HG03103 (cell line): Measurements from ENCODE around the gene DCP1A.
"Not testable (repeated sequence)": the region's sequence is repeated elsewhere in the genome, so short reads cannot be mapped to it uniquely, and the experiment has no call there.

Source experiments
- ATAC-seq: cut with Tn5 transposase; IDR thresholded peaks from one replicate; pipeline ENCODE4 v1.9.1; 2021; ENCODE audit warnings: low read depth; ENCODE audit not compliant: unreplicated experiment

Gene DCP1A

DNA sequence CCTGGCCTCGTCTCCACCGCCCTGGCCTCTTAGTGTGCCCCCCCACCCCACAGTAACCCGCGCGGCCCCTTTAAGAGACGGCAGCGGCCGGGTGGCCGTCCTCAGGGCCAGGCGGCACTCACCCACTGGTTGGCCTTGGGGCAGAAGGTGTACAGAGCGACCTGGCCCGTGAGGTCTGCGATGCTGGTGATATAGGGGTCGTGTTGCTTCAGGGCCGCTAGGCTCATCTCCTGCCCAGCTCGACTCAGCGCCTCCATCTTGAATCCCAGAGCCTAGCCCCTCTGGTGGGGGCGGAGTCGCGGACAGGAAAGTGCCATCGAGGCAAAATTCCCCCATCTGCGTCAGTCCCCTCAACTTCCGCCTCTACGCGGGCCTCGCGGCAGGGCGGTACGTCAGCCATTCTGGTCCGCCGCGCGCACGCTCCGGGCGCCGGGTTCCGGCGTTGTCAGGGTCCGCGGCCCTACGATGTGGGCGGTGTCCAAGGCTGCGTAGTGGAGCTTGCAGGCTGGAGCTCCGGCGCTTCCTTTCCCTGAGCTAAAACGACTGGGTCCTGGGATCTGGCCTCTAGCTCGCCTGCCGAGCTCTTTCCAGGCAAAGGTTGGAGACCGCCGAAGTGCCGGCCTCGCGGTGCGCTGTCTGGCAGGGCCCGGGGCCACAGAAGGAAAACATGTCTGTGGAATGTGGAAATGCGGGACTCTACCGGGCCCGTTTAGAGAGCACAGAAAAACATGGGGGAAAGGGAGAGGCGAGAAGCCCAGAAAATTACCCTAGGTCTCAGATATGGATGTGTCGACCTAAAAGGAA, at the start of gene DCP1A:
TSS of gene DCP1A (minus strand) at position 283 of the 804 bp plus-strand sequence. CDS start at position 257, 26 bp downstream.
- peak; percentile 88 for ATAC-seq

DNA sequence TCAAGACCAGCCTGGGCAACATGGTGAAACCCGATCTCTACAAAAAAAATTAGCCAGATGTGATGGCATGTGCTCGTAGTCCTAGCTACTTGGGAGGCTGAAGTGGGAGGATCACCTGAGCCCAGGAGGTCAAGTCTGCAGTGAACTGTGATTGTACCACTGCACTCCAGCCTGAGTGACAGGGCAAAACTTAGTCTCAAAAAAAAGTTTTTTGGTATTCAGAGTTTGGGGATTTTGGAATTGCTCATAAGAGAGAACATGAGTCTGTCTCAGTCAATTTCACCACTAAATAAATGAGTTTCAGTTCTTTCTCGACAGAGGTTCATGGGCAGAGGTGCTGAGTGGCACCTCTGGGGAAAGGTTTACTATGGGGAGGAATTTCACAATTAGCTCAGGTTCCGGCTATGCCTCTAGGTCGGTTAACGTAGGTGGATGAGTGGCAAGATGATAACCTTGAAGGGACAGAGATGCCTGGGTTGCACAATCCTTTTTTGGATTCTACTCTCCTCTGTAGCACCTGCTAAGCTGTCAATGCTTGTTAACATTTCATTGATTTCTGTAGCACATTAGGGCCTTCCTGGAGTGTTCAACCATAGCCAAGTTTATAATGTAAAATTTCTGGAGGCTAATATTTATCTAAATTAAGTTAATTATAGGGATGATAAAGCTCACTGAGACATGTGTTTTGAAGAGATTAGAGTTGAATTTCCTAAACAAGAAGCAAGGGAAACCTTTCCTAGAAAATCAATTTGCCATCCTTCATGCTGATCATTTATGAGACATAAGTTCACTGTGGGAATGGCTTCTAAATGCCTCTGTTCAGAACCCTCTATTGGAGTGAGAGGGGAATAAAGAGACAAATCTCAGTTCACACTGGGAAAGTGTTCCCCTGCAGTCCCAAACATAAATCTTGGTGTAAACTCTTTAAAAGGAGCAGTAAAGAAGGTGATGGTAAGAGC, 37.4 kb upstream of the DCP1A start:
- no peak for ATAC-seq

DNA sequence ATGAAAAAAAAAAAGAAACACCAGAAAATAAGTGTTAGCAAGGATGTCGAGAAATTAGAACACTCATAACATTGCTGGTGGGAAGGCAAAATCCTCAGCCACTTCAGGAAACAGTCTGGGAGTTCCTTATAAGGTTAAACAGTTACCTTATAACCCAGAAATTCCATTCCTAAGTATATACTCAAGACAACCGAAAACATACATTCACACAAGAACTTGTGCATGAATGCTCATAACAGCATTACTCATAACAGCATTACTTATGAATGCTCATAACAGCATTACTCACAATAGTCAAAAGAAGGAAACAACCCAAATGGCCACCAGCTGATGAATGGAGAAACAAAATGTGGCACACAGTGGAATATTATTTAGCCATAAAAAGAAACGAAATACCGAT, 34.8 kb upstream of the DCP1A start:
- no peak for ATAC-seq

DNA sequence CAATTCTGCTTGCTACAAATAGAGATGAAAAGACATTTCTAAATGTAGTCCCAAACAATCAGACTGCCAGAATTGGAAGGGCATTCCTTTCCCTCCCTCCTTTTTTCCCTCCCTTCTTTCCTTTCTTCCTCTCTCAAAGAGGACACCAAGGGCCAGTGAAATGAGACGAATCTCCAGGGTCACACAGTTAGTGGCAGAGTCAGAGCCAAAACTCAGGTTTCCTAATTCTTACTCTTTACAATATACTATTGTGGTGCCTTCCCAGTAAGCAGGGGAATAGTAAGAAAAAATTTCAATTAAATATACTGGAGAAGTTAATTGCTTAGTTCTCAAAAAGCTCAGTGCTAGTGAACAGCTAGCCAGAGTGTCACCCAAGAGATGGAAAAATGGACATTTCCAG, 33.0 kb upstream of the DCP1A start:
- no peak for ATAC-seq

DNA sequence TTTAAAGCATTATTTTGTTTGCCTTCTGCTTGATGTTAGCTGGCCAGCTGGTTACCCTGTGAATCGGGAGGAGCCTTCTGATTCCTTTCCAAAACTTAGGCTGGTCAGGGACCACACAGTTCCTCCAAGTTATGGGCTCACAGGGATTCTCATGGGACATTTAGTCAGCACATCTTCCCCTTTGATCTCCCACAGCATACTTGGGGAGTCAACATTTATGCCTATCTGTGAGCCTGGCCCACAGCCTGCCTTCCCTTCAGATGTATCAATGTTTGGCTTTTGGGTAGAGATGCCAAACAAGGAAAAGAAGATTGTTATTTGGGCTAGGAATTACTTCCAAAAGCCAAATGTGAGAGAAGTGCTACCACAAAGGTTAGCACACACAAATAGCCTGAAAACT, 32.6 kb upstream of the DCP1A start:
- no peak for ATAC-seq

DNA sequence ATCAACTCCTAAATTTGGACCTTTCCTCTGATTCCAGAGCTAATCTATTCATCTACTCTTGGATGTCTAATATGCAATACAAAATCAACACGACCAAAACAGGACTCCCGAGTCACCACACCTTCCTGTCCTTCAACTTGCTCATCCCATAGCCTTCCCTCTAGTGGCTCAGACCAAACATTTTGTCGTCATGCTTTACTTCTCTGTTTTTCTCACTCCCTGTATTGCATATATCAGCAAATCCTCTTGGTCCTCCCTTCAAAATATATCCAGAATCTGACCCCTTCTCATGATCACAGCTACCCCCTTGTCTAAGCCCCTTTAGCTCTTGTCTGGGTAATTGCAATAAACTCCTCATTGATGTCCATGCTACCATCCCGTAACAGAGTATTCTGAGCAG, 30.5 kb upstream of the DCP1A start:
- no peak for ATAC-seq

DNA sequence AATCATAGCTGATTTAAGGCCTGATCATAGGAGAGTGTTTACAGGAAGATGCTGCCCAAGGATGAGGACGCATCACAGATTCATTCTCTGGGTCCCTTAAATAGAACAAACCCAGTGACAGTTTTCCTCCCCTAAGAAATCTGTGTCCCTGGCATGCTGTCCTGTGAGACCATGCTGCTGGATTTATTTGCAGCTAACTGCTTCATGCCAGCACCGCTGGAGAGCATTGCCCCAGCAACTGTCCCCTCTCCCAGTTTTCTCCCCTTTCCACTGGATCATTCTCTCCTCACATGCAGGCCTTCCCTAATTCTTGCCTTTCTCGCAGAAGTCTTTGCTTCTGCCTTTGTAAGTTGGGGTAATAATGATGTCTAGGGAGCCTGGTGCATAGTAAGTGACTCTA, 29.3 kb upstream of the DCP1A start:
- ATAC-seq: no peak

DNA sequence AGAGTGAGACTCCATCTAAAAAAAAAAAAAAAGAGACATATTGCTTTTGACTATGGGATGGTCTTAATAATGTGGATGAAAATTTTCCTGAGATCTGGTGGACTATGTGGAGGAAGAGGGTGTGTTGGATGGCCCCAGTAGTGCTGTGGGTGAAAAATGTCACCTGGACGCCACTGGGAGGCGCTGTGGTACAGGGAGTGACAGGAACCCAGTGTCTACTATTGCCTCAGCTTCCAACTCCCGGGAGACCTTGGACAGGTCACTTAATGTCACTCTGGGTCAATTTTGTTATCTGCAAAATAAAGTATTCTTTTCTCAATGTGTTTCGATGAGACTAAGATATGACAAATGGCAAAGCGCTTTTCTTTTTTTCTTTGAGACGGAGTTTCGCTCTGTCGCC, 27.7 kb upstream of the DCP1A start:
- peak; percentile 65 for ATAC-seq

DNA sequence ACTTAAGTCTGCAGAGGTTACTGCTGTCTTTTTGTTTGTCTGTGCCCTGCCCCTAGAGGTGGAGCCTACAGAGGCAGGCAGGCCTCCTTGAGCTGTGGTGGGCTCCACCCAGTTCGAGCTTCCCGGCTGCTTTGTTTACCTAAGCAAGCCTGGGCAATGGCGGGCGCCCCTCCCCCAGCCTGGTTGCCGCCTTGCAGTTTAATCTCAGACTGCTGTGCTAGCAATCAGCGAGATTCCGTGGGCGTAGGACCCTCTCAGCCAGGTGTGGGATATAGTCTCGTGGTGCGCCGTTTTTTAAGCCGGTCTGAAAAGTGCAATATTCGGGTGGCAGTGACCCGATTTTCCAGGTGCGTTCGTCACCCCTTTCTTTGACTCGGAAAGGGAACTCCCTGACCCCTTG, 23.4 kb upstream of the DCP1A start:
- ATAC-seq: not testable (repeated sequence)

DNA sequence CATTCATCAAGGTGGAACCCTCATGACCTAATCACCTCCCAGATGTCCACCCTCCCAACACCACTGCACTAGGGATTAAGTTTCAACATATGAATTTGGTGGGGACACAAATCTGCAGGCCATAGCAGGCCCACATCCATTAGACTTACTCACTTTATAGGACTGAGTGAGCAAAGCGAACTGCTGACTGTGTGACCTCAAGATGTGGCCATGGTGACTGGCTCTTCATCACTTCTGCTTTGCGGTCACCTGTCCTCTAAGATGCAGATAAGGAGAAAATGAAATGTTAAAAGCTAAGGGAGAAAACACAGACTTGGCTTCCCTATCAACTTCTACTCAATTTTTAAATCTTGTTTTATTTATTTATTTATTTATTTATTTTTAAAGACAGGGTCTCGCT, 14.5 kb upstream of the DCP1A start:
- no peak for ATAC-seq

DNA sequence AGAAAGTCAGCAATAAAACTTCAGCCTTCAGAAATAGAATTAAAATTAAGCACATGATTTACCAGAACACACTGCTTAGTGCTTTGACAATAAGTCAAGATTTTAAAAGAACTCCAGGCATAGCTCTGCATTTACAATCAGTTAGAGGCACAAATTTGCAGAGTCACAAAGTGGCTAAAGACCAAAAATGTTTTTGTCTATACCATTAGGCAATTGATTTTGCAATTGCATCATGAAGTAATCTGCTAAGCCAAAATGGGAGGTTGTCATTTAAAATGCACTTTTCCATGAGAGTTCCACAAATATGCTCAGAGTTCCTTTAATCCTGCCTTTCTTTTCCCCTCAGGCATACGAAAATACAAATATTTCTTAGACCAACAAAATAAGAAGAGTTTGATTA, 10.1 kb upstream of the DCP1A start:
- no peak for ATAC-seq

DNA sequence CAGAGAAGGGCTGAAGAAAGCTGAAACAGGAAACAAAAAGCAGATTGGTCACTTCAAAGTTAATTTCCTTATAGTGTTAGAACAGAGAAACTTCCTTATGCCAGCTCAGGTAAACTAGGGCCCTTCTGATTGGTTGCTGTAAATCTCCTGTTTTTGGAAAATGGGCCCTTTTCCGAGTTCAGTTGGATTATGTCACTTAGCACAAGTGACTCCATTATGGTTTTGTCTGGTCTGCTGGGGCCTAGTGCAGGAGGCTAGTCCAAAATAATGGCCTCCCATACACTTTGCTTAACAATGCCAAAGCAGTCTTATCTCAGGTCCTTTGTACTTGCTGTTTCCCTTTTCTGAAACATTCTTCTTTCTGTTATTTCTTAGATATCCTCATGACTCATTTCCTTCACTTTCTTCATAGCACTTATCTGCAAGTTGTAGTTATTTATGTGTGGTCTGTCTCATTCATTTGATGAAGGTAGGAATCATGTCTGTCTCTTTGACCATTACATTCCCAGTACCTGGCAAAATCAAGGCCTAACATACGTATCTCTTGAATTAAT, 7.7 kb upstream of the DCP1A start:
- ATAC-seq: no peak

DNA sequence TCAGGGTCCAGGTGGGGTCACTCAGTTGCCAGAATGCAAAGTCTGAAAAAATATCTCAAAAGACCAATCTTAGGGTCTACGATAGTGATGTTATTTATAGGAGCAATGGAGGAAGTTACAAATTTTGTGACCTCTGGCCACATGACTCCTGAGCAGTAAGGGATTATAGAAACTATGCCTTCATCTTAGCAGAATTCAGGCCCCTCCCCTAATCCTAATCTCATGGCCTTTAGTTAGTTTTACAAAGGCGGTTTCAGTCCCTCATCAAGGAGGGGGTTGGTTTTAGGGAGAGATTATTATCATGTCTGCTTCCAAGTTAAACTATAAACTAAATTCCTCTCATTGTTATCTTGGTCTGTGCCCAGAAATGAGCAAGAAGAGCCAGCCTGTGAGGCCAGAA, 5.9 kb upstream of the DCP1A start:
- ATAC-seq: no peak

DNA sequence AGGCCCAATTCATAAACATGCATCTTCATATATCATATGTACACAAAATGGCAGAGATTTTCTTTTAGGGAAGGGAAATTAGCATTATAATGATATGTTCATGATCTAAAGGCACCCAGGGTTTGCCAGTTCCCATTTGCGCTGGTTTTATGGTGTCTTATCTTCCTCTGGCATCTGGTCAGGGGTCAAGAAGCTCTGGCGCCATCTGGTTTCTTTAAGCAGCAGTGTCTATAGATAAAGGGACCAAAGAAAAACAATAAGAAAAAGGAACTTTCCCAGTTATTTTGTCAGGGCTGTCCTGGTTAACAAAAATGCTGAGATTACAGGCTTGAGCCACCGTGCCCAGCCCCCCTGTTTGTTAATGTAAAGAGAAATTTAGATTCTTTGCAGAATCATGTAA, 3.3 kb upstream of the DCP1A start:
- ATAC-seq: no peak

DNA sequence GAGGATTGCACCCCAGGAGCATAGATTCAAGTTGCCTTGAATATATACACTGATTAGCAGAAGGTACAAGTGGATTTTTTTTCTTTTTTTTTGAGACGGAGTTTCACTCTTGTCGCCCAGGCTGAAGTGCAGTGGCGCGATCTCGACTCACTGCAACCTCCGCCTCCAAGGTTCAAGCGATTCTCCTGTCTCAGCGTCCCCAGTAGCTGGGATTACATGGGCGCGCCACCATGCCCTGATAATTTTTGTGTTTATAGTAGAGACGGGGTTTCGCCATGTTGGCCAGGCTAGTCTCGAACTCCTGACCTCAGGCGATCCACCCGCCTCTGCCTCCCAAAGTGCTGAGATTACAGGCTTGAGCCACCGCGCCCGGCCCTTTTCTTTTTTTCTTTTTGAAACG, 775 bp upstream of the DCP1A start:
- ATAC-seq: not testable (repeated sequence)

DNA sequence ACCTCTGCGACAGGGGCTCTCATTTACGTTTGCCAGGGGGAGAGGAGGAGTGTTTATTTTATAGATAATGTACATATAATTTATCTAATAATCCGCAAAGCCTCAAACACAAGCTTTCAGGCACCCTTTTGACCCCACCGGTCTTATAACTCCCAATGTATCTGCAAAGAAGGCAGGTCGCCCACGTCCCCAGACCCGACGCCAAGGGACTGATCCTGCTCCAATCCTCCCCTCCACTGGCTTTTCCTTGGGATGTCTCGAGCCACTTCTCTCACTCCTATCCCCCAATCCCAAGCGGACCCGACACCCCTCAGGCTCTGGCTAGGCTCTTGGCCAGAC, 452 bp downstream of the DCP1A start:
- ATAC-seq: peak; percentile 1

DNA sequence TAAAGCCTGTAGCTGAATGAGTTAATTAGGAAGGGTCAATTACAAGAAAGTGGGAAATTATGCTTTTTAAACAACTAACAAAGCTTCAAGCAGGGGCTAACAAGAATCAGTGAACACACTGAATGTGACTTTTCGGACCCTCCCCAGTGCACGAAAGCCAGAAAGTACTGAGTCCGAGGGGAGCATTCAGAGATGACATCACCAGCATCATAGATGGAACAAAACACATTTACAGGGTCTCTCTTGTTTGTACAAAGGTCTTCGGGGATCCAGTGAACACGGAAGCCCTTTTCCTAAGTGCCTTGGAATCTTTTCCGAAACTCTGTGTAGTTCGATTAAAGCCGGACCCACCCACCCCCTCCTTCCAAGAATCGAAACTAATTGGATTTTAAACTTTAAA, 829 bp downstream of the DCP1A start:
- no peak for ATAC-seq

DNA sequence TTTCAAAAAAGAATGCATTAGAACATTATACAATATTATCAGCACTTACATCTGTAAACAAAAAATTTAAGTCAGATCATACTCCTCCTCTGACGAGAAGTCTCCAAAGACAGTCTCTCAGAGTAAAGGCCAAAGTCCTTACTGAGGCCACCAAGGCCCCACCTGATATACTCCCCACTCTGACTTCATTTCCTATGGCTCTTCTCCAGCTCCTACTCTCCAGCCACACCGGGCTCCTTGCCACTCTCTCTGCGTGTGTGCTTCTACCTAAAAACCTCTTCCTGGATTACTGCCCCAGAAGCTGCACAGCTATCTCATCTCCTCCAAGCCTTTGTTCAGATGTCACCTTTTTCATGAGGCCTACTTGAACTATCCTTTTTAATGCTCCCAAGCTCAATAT, 5.0 kb downstream of the DCP1A start:
- ATAC-seq: no peak

DNA sequence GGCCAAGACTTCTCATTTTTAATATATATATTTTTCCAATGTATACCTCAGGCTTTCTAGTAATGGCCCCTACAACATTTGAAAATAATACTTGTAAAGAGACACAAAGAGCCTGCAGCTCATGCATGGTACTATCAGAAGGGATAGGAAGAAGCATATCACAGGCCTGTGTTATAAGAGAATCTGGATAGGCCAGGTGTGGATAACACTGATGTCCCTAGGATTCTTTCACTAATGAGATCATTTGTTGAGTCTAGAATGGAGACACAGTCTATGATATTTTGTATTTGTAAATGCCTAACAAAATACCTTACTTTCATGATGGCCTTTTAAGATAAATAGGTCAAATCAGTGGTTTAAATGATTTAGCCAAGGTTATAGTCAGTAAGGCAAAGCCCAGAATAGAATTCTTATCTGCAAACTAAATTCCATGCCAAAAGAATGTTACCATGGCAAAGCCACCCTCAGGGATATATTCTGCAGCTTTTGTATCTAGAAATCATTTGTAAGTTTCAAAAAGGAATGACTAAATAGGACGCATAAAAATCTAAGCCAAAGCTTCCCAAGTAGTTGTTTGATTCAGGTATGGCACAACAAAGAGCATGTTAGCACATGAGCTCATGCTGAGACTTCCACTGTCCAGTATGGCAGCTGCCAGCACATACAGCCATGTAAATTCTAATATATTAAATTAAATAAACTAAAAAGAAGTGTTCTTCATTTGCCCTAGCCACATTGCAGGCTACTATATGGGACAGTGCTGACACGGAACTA, 10.0 kb downstream of the DCP1A start:
- ATAC-seq: no peak

DNA sequence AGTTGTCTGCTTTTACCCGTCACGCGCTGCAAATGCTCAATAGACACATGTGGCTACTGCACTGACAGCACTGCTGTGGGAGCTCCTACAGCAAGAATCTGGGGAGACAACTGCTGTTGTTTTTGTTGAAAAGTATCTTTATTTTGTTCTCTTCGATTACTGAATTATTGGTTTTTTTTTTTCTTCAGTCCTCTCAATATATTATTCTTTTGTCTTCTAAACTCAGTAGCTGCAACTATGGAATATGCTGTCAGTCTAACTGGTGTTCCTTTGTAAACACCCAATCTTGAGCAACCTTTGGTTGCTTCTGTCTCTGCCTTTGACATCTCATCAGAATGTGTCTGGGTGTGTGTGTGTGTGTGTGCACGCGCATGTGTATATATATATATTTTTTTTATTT, 12.6 kb downstream of the DCP1A start:
- ATAC-seq: no peak

DNA sequence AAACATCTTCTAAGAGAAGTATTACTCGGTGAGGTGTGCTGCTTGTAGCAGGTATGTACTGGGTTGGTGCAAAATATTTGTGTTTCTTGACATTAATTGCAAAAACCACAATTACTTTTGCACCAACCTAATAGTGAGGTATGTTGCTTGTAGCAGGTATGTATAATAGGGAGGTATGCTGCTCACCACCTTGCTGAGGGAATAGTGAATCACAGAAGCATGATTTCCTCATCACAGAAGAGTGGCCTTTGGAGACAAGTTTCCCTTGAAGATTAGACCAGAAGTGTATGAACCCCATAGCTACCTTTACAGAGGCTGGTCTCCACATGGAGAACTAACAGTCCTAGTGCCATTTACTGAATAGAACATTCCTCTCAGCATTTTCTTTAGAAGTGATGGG, 15.5 kb downstream of the DCP1A start:
- ATAC-seq: no peak
